T-cell (primary cell): ENCODE data around the gene UNC13A. TPM values are rescaled to one million over a fixed set of nuclear protein-coding genes. Genes with fewer than 3 reads are reported as not detected.
A peak's percentile ranks its signal among the peaks of the same experiment; 100 is the strongest.
"Not testable (repeated sequence)": the region's sequence is repeated elsewhere in the genome, so short reads cannot be mapped to it uniquely, and the experiment has no call there.

Source experiments
- ATAC-seq, 4 experiments: fragments of 200-7000 bp in 3 of 4; fragments of 150-1000 bp in 1 of 4; cut with Tn5 transposase; replicated peaks in 1 of 4; 1 replicate in 3 of 4; 2 replicates in 1 of 4; pipeline ENCODE4 v1.10.0; 2021; ENCODE audit warnings: moderate library complexity in 3 of 4, mild to moderate bottlenecking in 2 of 4, moderate number of reproducible peaks in 1 of 4
- CTCF ChIA-PET, 2 donors: fragments of 300-600 bp; sonication (Branson Sonifier 250); formaldehyde crosslinking; loops; one replicate each; lab custom pipeline; 2022; ENCODE audit warnings: antibody characterized with exemption in 2 of 2; lab: Charles Lee
- POLR2A ChIA-PET, 2 donors: fragments of 300-600 bp; sonication (Branson Sonifier 250); formaldehyde crosslinking; loops; one replicate each; lab custom pipeline; 2022; ENCODE audit warnings: antibody characterized with exemption in 2 of 2; lab: Charles Lee
- DNase-seq, 35 experiments: peaks; one replicate each; pipeline versions ENCODE4 v3.0.0 to v3.0.0-alpha.2; 2013 to 2023
- H3K27ac ChIP-seq: one replicate; pipeline ENCODE4 v1.5.1; 2013; ENCODE audit warnings: low read length
- H3K27me3 ChIP-seq, 2 experiments: replicated peaks in 1 of 2; 1 replicate in 1 of 2; 2 replicates in 1 of 2; pipeline versions ENCODE4 v1.6.1 to v1.7.0; 2013; ENCODE audit warnings: low read length in 1 of 2, mixed read lengths in 1 of 2; ENCODE audit not compliant: control insufficient read depth in 2 of 2, insufficient read depth in 2 of 2; ENCODE audit errors: extremely low read depth in 1 of 2
- H3K36me3 ChIP-seq, 2 donors: 1 replicate in 1 of 2; 2 replicates in 1 of 2; pipeline versions ENCODE4 v1.6.1 to v1.7.0; 2013; ENCODE audit warnings: low read length in 1 of 2; ENCODE audit not compliant: control insufficient read depth in 2 of 2, insufficient read depth in 1 of 2; ENCODE audit errors: extremely low read depth in 1 of 2
- H3K4me1 ChIP-seq, 2 experiments: 1 replicate in 1 of 2; 2 replicates in 1 of 2; pipeline versions ENCODE4 v1.6.1 to v1.7.0; 2013; ENCODE audit warnings: low read length in 2 of 2, mixed read lengths in 1 of 2; ENCODE audit not compliant: insufficient read depth in 2 of 2, control insufficient read depth in 1 of 2; ENCODE audit errors: extremely low read depth in 1 of 2
- H3K4me3 ChIP-seq, 2 donors: 1 replicate in 1 of 2; 2 replicates in 1 of 2; pipeline versions ENCODE4 v1.5.1 to v1.7.0; 2013; ENCODE audit warnings: mild to moderate bottlenecking in 2 of 2, low read length in 1 of 2, moderate library complexity in 1 of 2; ENCODE audit not compliant: control insufficient read depth in 1 of 2; ENCODE audit errors: extremely low read depth in 1 of 2
- H3K9me3 ChIP-seq: 2 replicates; pipeline ENCODE4 v1.7.0; 2013
- H3K27ac Mint-ChIP-seq, 2 donors: one replicate each; pipeline ENCODE4 v1.8.0; 2020 to 2021; ENCODE audit warnings: mild to moderate bottlenecking in 2 of 2, mixed read lengths in 2 of 2
- H3K27me3 Mint-ChIP-seq, 2 donors: one replicate each; pipeline ENCODE4 v1.8.0; 2021 to 2022; ENCODE audit warnings: mixed read lengths in 2 of 2
- H3K36me3 Mint-ChIP-seq: one replicate; pipeline ENCODE4 v1.8.0; 2021; ENCODE audit warnings: mixed read lengths
- H3K4me1 Mint-ChIP-seq, 3 donors: one replicate each; pipeline ENCODE4 v1.8.0; 2020 to 2022; ENCODE audit warnings: mixed read lengths in 3 of 3, mild to moderate bottlenecking in 1 of 3
- H3K4me3 Mint-ChIP-seq, 3 donors: one replicate each; pipeline ENCODE4 v1.8.0; 2020 to 2022; ENCODE audit warnings: mild to moderate bottlenecking in 3 of 3, mixed read lengths in 3 of 3, moderate library complexity in 3 of 3
- H3K9me3 Mint-ChIP-seq, 3 donors: one replicate each; pipeline ENCODE4 v1.8.0; 2020 to 2022; ENCODE audit warnings: mixed read lengths in 3 of 3
- whole genome bisulfite sequencing: methylation state at CpG from one replicate; pipeline ENCODE4 v1.1.5; 2013; ENCODE audit warnings: missing lambda C conversion rate; ENCODE audit not compliant: insufficient coverage; 5-methylcytosine and 5-hydroxymethylcytosine counted together
- total RNA-seq, 35 experiments: library from RNA in 6 of 35; stranded (reverse) in 6 of 35; fragments of 120-200 nt in 1 of 35; gene quantifications; one replicate each; pipeline versions ENCODE4 v1.2.1 to v1.2.4 and lab custom pipeline; 2013 to 2026

UNC13A gene
- total RNA-seq, 5 donors from 2014 or later (not counting 1 experiment from before 2014, with no cell fraction given): 0.07 to 0.18 (median 0.13) TPM; not detected in 1

DNA sequence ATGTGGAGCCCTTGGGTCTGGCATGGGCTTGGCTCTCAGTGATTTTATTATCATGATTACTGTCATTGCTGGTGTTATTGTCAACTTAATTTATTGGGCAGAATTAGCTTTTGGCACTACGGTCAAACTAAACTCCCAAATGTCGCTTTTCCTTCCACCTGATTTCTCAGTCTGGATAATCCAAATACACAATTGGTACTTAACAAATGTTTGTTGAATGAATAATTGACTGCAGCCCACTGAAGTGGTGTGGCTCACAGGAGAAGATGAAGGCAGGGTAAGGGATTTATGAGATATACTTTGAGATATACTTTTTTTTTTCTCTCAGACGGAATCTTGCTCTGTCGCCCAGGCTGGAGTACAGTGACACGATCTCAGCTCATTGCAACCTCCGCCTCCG is 131.2 kb downstream of the UNC13A start:
- WGBS: 75% methylated on average over 5 of the region's 7 CpGs
- Histone ChIP-seq H3K4me1 (peaks cover 11 to 18% of the 10 kb centered on the region in 2 experiments), H3K27ac (no peak overlapping the region), H3K36me3 (peaks cover 12 to 18% of the 10 kb centered on the region in 2 donors), H3K4me3 (no peak overlapping the region), H3K9me3 (no peaks in the 10 kb centered on the region), H3K27me3 (no peaks in the 10 kb centered on the region)
- CTCF ChIA-PET: no interaction called here
- no peak overlapping the region for H3K27ac Mint-ChIP-seq
- no peaks in the 10 kb centered on the region for H3K9me3 Mint-ChIP-seq
- POLR2A ChIA-PET: no interaction called here
- ATAC-seq (no peak), DNase-seq (no peak)
- H3K27me3 Mint-ChIP-seq: no peaks in the 10 kb centered on the region
- H3K4me1 Mint-ChIP-seq: peaks cover 14 to 25% (median 25%) of the 10 kb centered on the region in 3 donors
- peaks cover 16% of the 10 kb centered on the region for H3K36me3 Mint-ChIP-seq
- peak overlapping the region; percentile 77 to 83 (median 80) for H3K4me3 Mint-ChIP-seq

DNA sequence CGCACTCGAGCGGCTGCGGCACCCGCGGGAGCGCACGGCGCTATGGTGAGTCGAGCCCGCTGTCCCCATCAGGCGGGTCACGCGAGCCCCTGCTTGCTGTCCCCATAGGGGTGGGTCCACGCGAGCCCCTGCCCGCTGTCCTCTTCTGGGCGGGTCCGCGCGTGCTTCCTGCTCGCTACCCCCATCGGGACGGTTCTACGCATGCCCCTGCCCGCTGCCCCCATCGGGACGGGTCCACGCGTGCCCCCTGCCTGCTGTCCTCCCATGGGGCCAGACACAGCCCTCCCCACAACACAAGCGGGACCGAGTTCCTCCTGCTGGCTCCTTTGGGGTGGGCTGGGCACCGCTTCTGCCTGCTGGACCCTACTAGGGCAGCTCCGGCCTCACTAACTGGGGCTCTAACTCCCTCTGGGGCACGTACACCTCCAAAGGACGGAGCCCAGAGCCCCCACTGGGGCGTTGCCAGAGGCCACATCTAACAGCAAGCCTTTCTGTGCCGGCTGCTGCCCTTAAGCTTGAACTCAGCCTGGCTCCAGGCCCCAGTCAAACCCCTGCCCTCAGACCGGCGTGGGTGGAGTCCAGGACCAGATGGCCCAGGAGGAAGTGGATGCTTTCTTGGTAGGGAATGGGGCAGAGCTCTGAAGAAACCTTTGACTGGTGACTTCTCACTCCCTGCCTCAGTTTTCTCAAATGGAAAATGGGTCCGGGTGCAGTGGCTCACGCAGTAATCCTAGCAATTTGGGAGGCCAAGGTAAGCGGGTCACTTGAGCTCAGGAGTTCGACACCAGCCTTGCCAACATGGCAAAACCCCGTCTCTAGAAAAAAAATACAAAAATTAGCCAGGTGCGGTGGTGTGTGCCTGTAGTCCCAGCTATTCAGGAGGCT is 132.0 kb downstream of the UNC13A start:
- no peaks in the 10 kb centered on the region for H3K27me3 Mint-ChIP-seq
- H3K27ac Mint-ChIP-seq: peak overlapping the region; percentile 6 to 46
- H3K9me3 Mint-ChIP-seq: no peaks in the 10 kb centered on the region
- H3K4me1 Mint-ChIP-seq: peaks cover 14 to 25% (median 23%) of the 10 kb centered on the region in 3 donors
- DNase-seq (peak in 4 of 35 experiments; percentile 10 to 21 (median 11)), ATAC-seq (peak in 3 of 4 experiments; percentile 34 to 44 (median 38))
- peak overlapping the region; percentile 77 to 83 (median 80) for H3K4me3 Mint-ChIP-seq
- H3K4me3 ChIP-seq: peak overlapping the region; percentile 69 to 90
- peaks cover 11 to 18% of the 10 kb centered on the region in 2 experiments for H3K4me1 ChIP-seq
- H3K36me3 ChIP-seq: peaks cover 12 to 17% of the 10 kb centered on the region in 2 donors
- no peaks in the 10 kb centered on the region for H3K27me3 ChIP-seq
- WGBS: 7% methylated on average over 42 of the region's 46 CpGs
- H3K9me3 ChIP-seq: no peaks in the 10 kb centered on the region
- H3K27ac ChIP-seq: peak overlapping the region; percentile 47
- ChIA-PET CTCF (no interaction called here), POLR2A (no interaction called here)
- H3K36me3 Mint-ChIP-seq: peaks cover 14% of the 10 kb centered on the region

DNA sequence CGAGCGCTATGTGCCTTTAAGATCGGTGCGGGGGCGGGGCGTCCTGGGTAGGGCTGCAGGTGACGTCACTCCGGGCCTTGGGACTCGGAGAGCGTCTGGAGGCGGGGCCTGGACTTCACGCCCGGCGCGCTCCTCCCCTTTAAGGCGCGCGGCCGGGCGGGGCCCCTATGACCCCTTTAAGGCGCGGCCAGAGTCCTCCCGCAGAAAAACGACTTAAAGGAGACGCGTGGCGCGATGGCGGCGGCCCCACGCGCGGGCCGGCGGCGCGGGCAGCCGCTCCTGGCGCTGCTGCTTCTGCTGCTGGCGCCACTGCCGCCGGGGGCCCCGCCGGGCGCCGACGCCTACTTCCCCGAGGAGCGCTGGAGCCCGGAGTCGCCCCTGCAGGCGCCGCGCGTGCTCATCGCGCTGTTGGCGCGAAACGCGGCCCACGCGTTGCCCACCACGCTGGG is 132.7 kb downstream of the UNC13A start, which contains the start of gene COLGALT1:
COLGALT1 (plus strand) TSS at position 170 of the 449 bp plus-strand sequence; CDS start at position 235, 65 bp downstream.
- ATAC-seq (peak; percentile 99), DNase-seq (peak; percentile 92 to 100 (median 97))
- Histone ChIP-seq H3K27ac (peak within 1 kb of the TSS; percentile 47), H3K36me3 (peaks cover 8 to 12% of the 10 kb centered on the region in 2 donors), H3K4me3 (peak within 1 kb of the TSS; percentile 69 to 90), H3K9me3 (no peaks in the 10 kb centered on the region), H3K27me3 (no peaks in the 10 kb centered on the region), H3K4me1 (peaks cover 11 to 18% of the 10 kb centered on the region in 2 experiments)
- Mint-ChIP-seq H3K9me3 (no peaks in the 10 kb centered on the region), H3K36me3 (peaks cover 13% of the 10 kb centered on the region), H3K4me3 (peak within 1 kb of the TSS; percentile 77 to 83 (median 80)), H3K27me3 (no peaks in the 10 kb centered on the region), H3K27ac (peak within 1 kb of the TSS; percentile 6 to 46), H3K4me1 (peaks cover 14 to 25% (median 23%) of the 10 kb centered on the region in 3 donors)
- whole genome bisulfite sequencing: under 1% methylated on average over 64 of the region's 64 CpGs
- ChIA-PET CTCF (no interaction called here), POLR2A (no interaction called here)

DNA sequence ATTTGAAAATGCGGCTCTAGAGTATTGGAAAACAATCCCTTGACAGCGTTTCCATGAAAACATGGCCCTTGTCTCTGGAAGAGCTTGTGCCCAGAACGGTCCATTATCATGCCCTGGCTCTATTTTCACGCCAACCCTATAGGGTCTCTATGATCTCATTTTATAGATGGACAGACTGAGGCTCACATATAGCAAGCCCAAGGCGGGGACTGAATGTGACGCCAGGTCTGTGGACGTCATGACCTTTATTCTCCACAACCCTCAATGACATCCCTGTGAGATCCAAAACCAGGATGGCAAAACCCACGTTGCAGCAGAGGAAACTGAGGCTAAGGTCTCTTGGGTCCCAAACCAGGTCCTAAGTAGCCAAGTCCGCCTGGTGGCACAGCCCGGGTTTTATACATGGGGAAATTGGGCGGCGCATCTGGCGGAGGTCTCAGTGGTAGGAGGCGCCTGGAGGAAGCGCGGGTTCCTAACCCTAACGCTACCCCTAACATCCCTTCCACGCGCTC is 133.1 kb downstream of the UNC13A start:
- Histone ChIP-seq H3K36me3 (peaks cover 7 to 8% of the 10 kb centered on the region in 2 donors), H3K27me3 (no peaks in the 10 kb centered on the region), H3K27ac (peak overlapping the region; percentile 27), H3K4me3 (peak overlapping the region; percentile 69 to 90), H3K4me1 (peaks cover 11 to 18% of the 10 kb centered on the region in 2 experiments), H3K9me3 (no peaks in the 10 kb centered on the region)
- Mint-ChIP-seq H3K36me3 (peaks cover 8% of the 10 kb centered on the region), H3K27ac (no peak overlapping the region), H3K27me3 (no peaks in the 10 kb centered on the region), H3K4me3 (peak overlapping the region; percentile 70 to 80 (median 74)), H3K4me1 (peaks cover 14 to 21% (median 21%) of the 10 kb centered on the region in 3 donors), H3K9me3 (no peaks in the 10 kb centered on the region)
- 21% methylated on average over 15 of the region's 19 CpGs for WGBS
- DNase-seq: peak in 1 of 35 experiments; percentile 4
- CTCF ChIA-PET: no interaction called here
- POLR2A ChIA-PET: no interaction called here
- peak in 1 of 4 experiments; percentile 0 for ATAC-seq

DNA sequence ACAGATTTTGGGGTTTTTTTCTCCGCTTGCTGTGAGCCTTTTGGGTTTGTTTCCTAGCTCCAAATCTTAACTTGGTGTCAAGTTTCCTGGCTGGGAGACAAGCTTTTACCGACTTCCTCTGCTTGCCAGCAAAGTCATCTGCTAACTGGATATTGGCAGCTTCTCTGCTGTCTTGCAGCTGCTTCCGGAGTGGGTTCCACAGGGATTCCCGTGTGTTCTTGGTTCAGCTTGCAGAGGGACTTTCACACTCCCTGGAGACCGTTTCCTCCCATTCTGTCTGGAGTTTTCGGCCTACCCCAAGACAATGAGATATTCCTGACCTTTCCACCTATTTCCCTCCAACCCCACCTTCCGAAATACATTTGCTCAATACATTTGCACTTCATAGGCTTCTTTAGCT is 134.9 kb downstream of the UNC13A start:
- Mint-ChIP-seq H3K36me3 (no peaks in the 10 kb centered on the region), H3K4me3 (no peak overlapping the region), H3K9me3 (no peaks in the 10 kb centered on the region), H3K27me3 (no peaks in the 10 kb centered on the region), H3K27ac (no peak overlapping the region), H3K4me1 (peaks cover 14 to 17% (median 17%) of the 10 kb centered on the region in 3 donors)
- Histone ChIP-seq H3K27ac (no peak overlapping the region), H3K36me3 (no peaks in the 10 kb centered on the region), H3K4me1 (peaks cover 11 to 18% of the 10 kb centered on the region in 2 experiments), H3K9me3 (no peaks in the 10 kb centered on the region), H3K4me3 (no peak overlapping the region), H3K27me3 (no peaks in the 10 kb centered on the region)
- ATAC-seq (no peak), DNase-seq (no peak)
- 70% methylated on average over 6 of the region's 7 CpGs for WGBS
- ChIA-PET POLR2A (interaction anchor here in 1 of 2 donors (0.7 kb wide), 1 partner anchor 894 kb away, joined by 4 read pairs; no protein-coding TSS in a partner anchor), CTCF (no interaction called here)

DNA sequence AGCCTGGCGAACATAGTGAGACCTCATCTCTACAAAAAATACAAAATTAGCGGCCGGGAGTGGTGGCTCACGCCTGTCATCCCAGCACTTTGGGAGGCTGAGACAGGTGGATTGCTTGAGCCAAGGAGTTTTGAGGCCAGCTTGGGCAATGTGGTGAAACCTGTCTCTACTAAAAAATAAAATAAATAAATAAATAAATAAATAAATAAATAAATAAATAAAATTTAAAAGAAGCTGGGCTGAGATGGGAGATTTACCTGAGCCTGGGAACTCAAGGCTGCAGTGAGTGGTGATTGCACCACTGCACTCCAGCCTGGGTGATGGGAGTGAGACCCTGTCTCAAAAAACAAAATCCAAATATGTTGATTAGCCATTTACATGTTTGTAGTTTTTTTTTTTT is 135.4 kb downstream of the UNC13A start:
- H3K4me1 ChIP-seq: peaks cover 11 to 18% of the 10 kb centered on the region in 2 experiments
- DNase-seq, H3K4me3 ChIP-seq, H3K27ac Mint-ChIP-seq, H3K9me3 Mint-ChIP-seq, H3K36me3 Mint-ChIP-seq, H3K4me3 Mint-ChIP-seq, ATAC-seq, H3K9me3 ChIP-seq, H3K36me3 ChIP-seq, H3K27me3 ChIP-seq, H3K27ac ChIP-seq, H3K27me3 Mint-ChIP-seq: not testable (repeated sequence)
- ChIA-PET POLR2A (interaction anchor here in 1 of 2 donors (0.7 kb wide), 1 partner anchor 893 kb away, joined by 4 read pairs; no protein-coding TSS in a partner anchor), CTCF (interaction anchor here in 1 of 2 donors (0.6 kb wide), 1 partner anchor 1640 kb away, joined by 5 read pairs; no protein-coding TSS in a partner anchor)
- WGBS: no CpG with 5 or more reads among the region's 4 CpGs
- peaks cover 14 to 17% (median 17%) of the 10 kb centered on the region in 3 donors for H3K4me1 Mint-ChIP-seq
